Endothelial cell (in vitro differentiated cells): ENCODE measurements around the gene URB1. TPM values are rescaled to one million over a fixed set of nuclear protein-coding genes. Genes with fewer than 3 reads are reported as not detected.
"Not testable (repeated sequence)": the region's sequence is repeated elsewhere in the genome, so short reads cannot be mapped to it uniquely, and the experiment has no call there.

Experiments used
- DNase-seq: peaks from one replicate; pipeline ENCODE4 v3.0.0; 2021; ENCODE audit warnings: low spot score
- H3K27ac Mint-ChIP-seq: one replicate; pipeline ENCODE4 v1.8.0; 2021; ENCODE audit warnings: mixed read lengths, inconsistent platforms; ENCODE audit not compliant: unreplicated experiment
- H3K27me3 Mint-ChIP-seq: one replicate; pipeline ENCODE4 v1.8.0; 2021; ENCODE audit warnings: mild to moderate bottlenecking, moderate library complexity, mixed read lengths, inconsistent platforms; ENCODE audit not compliant: unreplicated experiment
- H3K36me3 Mint-ChIP-seq: one replicate; pipeline ENCODE4 v1.8.0; 2021; ENCODE audit warnings: mild to moderate bottlenecking, low read depth, mixed read lengths, inconsistent platforms; ENCODE audit not compliant: unreplicated experiment
- H3K4me1 Mint-ChIP-seq: one replicate; pipeline ENCODE4 v1.8.0; 2021; ENCODE audit warnings: mild to moderate bottlenecking, mixed read lengths, inconsistent platforms; ENCODE audit not compliant: unreplicated experiment
- H3K4me3 Mint-ChIP-seq: one replicate; pipeline ENCODE4 v1.8.0; 2021; ENCODE audit warnings: mild to moderate bottlenecking, mixed read lengths, inconsistent platforms; ENCODE audit not compliant: unreplicated experiment
- H3K9me3 Mint-ChIP-seq: one replicate; pipeline ENCODE4 v1.8.0; 2021; ENCODE audit warnings: mixed read lengths, inconsistent platforms; ENCODE audit not compliant: unreplicated experiment
- total RNA-seq: library from RNA; stranded (reverse); fragmentation: NEBNext Ultra II Directional; extraction: Animal tissue kit (Norgen Biotek cat#: 25700); gene quantifications from one replicate; pipeline ENCODE4 v1.2.1, GENCODE V29; 2021; ENCODE audit not compliant: unreplicated experiment
- TF ChIP-seq, protein P1 (sequence below): fragments of 200-600 bp; sonication (generic); IDR thresholded peaks from one replicate; pipeline ENCODE4 v1.5.0; 2021; ENCODE audit warnings: antibody characterized with exemption; ENCODE audit not compliant: unreplicated experiment

The URB1 gene
- total RNA-seq, 1 donor from 2014 or later: 10.6 TPM

DNA sequence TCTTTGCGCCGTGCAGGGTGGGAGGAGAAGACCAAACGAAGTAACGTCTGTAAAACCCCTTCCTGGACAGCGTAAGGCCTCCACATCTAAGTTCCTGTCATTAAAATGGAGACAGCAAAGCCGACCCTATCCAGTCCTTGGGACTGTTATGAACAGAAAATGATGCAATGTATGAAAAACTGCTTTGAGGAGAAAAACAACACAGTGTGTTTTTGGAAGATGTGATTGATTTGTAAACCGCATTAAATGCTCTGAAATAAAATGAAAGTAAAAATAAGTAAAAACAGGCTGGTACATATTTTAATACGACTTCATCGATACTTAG is 827 bp upstream of the URB1 start:
- DNase-seq: no peak
- no peaks in the 10 kb centered on the region for H3K9me3 Mint-ChIP-seq
- no peaks in the 10 kb centered on the region for H3K27me3 Mint-ChIP-seq
- peak overlapping the region; percentile 89 for H3K4me3 Mint-ChIP-seq
- H3K4me1 Mint-ChIP-seq: no peaks in the 10 kb centered on the region
- H3K27ac Mint-ChIP-seq: no peak overlapping the region
- TF ChIP-seq, protein P1, sequence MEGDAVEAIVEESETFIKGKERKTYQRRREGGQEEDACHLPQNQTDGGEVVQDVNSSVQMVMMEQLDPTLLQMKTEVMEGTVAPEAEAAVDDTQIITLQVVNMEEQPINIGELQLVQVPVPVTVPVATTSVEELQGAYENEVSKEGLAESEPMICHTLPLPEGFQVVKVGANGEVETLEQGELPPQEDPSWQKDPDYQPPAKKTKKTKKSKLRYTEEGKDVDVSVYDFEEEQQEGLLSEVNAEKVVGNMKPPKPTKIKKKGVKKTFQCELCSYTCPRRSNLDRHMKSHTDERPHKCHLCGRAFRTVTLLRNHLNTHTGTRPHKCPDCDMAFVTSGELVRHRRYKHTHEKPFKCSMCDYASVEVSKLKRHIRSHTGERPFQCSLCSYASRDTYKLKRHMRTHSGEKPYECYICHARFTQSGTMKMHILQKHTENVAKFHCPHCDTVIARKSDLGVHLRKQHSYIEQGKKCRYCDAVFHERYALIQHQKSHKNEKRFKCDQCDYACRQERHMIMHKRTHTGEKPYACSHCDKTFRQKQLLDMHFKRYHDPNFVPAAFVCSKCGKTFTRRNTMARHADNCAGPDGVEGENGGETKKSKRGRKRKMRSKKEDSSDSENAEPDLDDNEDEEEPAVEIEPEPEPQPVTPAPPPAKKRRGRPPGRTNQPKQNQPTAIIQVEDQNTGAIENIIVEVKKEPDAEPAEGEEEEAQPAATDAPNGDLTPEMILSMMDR: no peak
- H3K36me3 Mint-ChIP-seq: peaks cover 4% of the 10 kb centered on the region

DNA sequence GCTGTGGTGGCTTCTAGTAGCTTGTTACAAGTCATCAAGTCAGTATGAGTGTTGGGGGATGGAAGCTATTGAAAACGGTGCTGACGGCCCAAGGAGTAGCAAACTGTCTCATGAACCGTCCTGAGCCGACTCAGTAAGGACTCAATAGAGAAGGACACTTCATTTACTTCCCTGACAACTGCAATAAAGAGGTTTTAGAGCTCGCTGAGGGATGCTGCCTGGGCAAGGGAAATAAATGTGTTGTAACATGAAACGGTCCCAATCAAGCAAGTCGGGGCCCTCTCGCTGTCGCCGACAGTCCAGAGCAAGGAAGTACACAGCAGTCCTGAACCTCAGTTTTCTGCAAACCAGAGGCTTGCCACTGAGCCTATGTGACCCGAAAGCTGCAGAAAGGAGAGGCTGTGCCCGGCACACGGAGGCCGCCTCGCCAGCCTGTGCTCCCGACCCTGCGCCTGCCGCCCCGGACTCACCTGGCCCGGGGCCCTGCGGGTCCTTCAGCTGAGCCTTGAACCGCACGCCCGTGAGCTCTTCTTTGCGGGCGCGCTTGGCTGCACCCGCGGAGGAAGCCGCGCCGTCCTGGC is 423 bp downstream of the URB1 start:
- DNase-seq: no peak
- no peak overlapping the region for H3K27ac Mint-ChIP-seq
- no peaks in the 10 kb centered on the region for H3K9me3 Mint-ChIP-seq
- H3K4me3 Mint-ChIP-seq: peak overlapping the region; percentile 89
- H3K27me3 Mint-ChIP-seq: no peaks in the 10 kb centered on the region
- no peaks in the 10 kb centered on the region for H3K4me1 Mint-ChIP-seq
- H3K36me3 Mint-ChIP-seq: peaks cover 4% of the 10 kb centered on the region
- TF ChIP-seq, protein P1: no peak

DNA sequence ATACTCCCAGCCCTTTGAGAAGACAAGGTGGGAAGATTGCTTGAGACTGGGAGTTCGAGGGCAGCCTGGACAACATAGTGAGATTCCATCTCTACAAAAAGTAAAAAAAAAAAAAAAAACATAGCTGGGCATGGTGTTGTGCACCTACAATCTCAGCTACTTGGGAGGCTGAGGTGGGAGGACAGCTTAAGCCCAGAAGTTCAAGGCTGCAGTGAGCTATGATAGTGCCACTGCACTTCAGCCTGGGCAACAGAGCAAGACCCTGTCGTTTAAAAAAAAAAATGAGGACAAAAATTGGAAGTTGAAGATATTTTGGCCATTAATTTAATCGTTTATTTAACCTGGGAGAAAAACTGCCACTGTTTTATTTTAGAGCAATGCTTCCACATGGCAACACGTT is 1.1 kb downstream of the URB1 start:
- no peak overlapping the region for H3K27ac Mint-ChIP-seq
- H3K4me3 Mint-ChIP-seq: peak overlapping the region; percentile 89
- TF ChIP-seq, protein P1: no peak
- DNase-seq: no peak
- peaks cover 4% of the 10 kb centered on the region for H3K36me3 Mint-ChIP-seq
- H3K27me3 Mint-ChIP-seq: no peaks in the 10 kb centered on the region
- no peaks in the 10 kb centered on the region for H3K4me1 Mint-ChIP-seq
- H3K9me3 Mint-ChIP-seq: no peaks in the 10 kb centered on the region

DNA sequence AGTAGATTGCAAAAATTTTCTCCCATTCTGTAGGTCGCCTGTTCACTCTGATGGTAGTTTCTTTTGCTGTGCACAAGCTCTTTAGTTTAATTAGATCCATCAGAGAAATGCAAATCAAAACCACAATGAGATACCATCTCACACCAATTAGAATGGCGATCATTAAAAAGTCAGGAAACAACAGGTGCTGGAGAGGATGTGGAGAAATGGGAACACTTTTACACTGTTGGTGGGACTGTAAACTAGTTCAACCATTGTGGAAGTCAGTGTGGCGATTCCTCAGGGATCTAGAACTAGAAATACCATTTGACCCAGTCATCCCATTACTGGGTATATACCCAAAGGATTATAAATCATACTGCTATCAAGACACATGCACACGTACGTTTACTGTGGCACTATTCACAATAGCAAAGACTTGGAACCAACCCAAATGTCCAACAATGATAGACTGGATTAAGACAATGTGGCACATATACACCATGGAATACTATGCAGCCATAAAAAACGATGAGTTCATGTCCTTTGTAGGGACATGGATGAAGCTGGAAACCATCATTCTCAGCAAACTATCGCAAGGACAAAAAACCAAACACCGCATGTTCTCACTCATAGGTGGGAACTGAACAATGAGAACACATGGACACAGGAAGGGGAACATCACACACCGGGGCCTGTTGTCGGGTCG is 2.1 kb downstream of the URB1 start:
- H3K4me3 Mint-ChIP-seq, H3K27me3 Mint-ChIP-seq, H3K4me1 Mint-ChIP-seq, DNase-seq, H3K36me3 Mint-ChIP-seq, H3K9me3 Mint-ChIP-seq, H3K27ac Mint-ChIP-seq: not testable (repeated sequence)

DNA sequence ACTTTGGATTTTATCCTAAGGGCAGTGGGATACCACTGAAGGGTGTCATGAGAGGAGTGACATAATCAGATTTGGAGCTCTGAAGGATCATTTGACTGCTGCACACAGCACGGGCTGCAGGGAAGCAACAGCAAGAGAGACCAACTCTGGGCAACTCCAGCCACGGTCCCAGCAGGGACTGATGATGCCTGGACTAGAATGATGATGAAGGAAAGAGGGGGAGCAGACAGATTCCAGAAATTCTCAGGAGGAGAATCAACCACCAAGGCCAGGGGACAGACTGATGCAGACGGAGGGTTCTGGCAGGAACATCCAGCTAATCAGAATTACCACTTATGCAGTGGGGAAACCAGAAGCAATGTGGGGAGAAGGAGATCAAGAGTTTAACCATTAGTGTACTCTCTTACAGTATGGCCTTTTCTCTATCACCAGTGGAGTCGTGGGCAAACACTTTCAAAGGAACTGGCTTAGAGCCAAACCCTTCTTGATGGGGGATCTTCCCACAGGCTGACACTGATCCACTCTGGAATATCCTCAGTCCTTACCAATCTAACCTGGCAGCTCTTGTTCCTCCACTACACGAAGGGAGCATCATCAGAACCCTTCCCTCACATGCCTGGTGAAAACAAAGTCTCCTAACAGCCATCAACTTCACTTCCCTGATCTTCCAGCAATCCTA is 3.3 kb downstream of the URB1 start:
- DNase-seq: no peak
- peaks cover 4% of the 10 kb centered on the region for H3K36me3 Mint-ChIP-seq
- no peak overlapping the region for H3K27ac Mint-ChIP-seq
- TF ChIP-seq, protein P1: no peak
- no peaks in the 10 kb centered on the region for H3K9me3 Mint-ChIP-seq
- H3K4me3 Mint-ChIP-seq: no peak overlapping the region
- no peaks in the 10 kb centered on the region for H3K27me3 Mint-ChIP-seq
- no peaks in the 10 kb centered on the region for H3K4me1 Mint-ChIP-seq
